Measurements from ENCODE around the gene SLC6A12.

Gene SLC6A12

GRCh38 chr12:177980-178828 is 35.8 kb downstream of the SLC6A12 start:
- no peak for DNase-seq (ENCODE audit: low spot score in 2 of 2)
- H3K4me3 Mint-ChIP-seq, result no peak overlapping the region
- no peaks in the 10 kb centered on the region for H3K9me3 Mint-ChIP-seq
- H3K4me1 Mint-ChIP-seq, result peaks cover 3% of the 10 kb centered on the region
- H3K27ac Mint-ChIP-seq, result no peak overlapping the region
- peaks cover 2% of the 10 kb centered on the region for H3K36me3 Mint-ChIP-seq
- no peak for ATAC-seq (ENCODE audit: low read depth)
- peaks cover 18% of the 10 kb centered on the region for H3K27me3 Mint-ChIP-seq

- Mint-ChIP-seq H3K4me3 (no peak overlapping the region), H3K27me3 (peaks cover 20% of the 10 kb centered on the region), H3K36me3 (peaks cover 2% of the 10 kb centered on the region), H3K4me1 (peaks cover 3% of the 10 kb centered on the region), H3K27ac (no peak overlapping the region), H3K9me3 (no peaks in the 10 kb centered on the region)
- no peak for ATAC-seq (ENCODE audit: low read depth)
- DNase-seq (ENCODE audit: low spot score in 2 of 2), result no peak
Measured at GRCh38 chr12:177336-177979, 36.5 kb downstream of the SLC6A12 start.

- peaks cover 2% of the 10 kb centered on the region for H3K36me3 Mint-ChIP-seq
- H3K27ac Mint-ChIP-seq, result no peak overlapping the region
- peaks cover 3% of the 10 kb centered on the region for H3K4me1 Mint-ChIP-seq
- H3K9me3 Mint-ChIP-seq, result no peaks in the 10 kb centered on the region
- peaks cover 21% of the 10 kb centered on the region for H3K27me3 Mint-ChIP-seq
- ATAC-seq (ENCODE audit: low read depth) (no peak), DNase-seq (ENCODE audit: low spot score in 2 of 2) (no peak)
- H3K4me3 Mint-ChIP-seq, result no peak overlapping the region
Measured at GRCh38 chr12:176321-177181, 37.4 kb downstream of the SLC6A12 start.

GRCh38 chr12:175759-176158 is 38.2 kb downstream of the SLC6A12 start:
- Mint-ChIP-seq H3K9me3 (no peaks in the 10 kb centered on the region), H3K4me1 (peaks cover 3% of the 10 kb centered on the region), H3K4me3 (no peak overlapping the region), H3K27ac (no peak overlapping the region), H3K27me3 (peaks cover 25% of the 10 kb centered on the region), H3K36me3 (peaks cover 2% of the 10 kb centered on the region)
- DNase-seq (ENCODE audit: low spot score in 2 of 2) (no peak), ATAC-seq (ENCODE audit: low read depth) (no peak)

GRCh38 chr12:175250-175649 is 38.7 kb downstream of the SLC6A12 start:
- peaks cover 2% of the 10 kb centered on the region for H3K36me3 Mint-ChIP-seq
- no peaks in the 10 kb centered on the region for H3K9me3 Mint-ChIP-seq
- DNase-seq (ENCODE audit: low spot score in 2 of 2) (no peak), ATAC-seq (ENCODE audit: low read depth) (no peak)
- peaks cover 25% of the 10 kb centered on the region for H3K27me3 Mint-ChIP-seq
- H3K4me3 Mint-ChIP-seq, result no peak overlapping the region
- H3K4me1 Mint-ChIP-seq, result peaks cover 3% of the 10 kb centered on the region
- H3K27ac Mint-ChIP-seq, result no peak overlapping the region

- ATAC-seq (ENCODE audit: low read depth) (no peak), DNase-seq (ENCODE audit: low spot score in 2 of 2) (no peak)
- H3K36me3 Mint-ChIP-seq, result peaks cover 2% of the 10 kb centered on the region
- H3K27me3 Mint-ChIP-seq, result peaks cover 28% of the 10 kb centered on the region
- H3K27ac Mint-ChIP-seq, result no peak overlapping the region
- no peak overlapping the region for H3K4me3 Mint-ChIP-seq
- H3K9me3 Mint-ChIP-seq, result no peaks in the 10 kb centered on the region
- H3K4me1 Mint-ChIP-seq, result no peaks in the 10 kb centered on the region
Measured at GRCh38 chr12:174596-174995, 39.4 kb downstream of the SLC6A12 start.

- Mint-ChIP-seq H3K4me1 (no peaks in the 10 kb centered on the region), H3K36me3 (peaks cover 2% of the 10 kb centered on the region), H3K27me3 (peaks cover 31% of the 10 kb centered on the region), H3K9me3 (no peaks in the 10 kb centered on the region), H3K4me3 (no peak overlapping the region), H3K27ac (no peak overlapping the region)
- no peak for ATAC-seq (ENCODE audit: low read depth)
- no peak for DNase-seq (ENCODE audit: low spot score in 2 of 2)
Measured at GRCh38 chr12:174124-174523, 39.8 kb downstream of the SLC6A12 start.

GRCh38 chr12:172732-173161 is 41.2 kb downstream of the SLC6A12 start:
- H3K4me3 Mint-ChIP-seq, result no peak overlapping the region

GRCh38 chr12:171743-172676 is 41.9 kb downstream of the SLC6A12 start:
- Mint-ChIP-seq H3K27me3 (peaks cover 24% of the 10 kb centered on the region), H3K27ac (no peak overlapping the region), H3K9me3 (no peaks in the 10 kb centered on the region), H3K36me3 (peaks cover 2% of the 10 kb centered on the region), H3K4me3 (no peak overlapping the region), H3K4me1 (no peaks in the 10 kb centered on the region)
- ATAC-seq (ENCODE audit: low read depth), result no peak
- no peak for DNase-seq (ENCODE audit: low spot score in 2 of 2)

More at GRCh38 chr12:172732-173161, 41.2 kb downstream of the SLC6A12 start:
- no peak for DNase-seq (ENCODE audit: low spot score in 2 of 2)
- no peak for ATAC-seq (ENCODE audit: low read depth)
- Mint-ChIP-seq H3K9me3 (no peaks in the 10 kb centered on the region), H3K36me3 (peaks cover 2% of the 10 kb centered on the region), H3K27me3 (peaks cover 24% of the 10 kb centered on the region), H3K4me1 (no peaks in the 10 kb centered on the region), H3K27ac (no peak overlapping the region)

- Mint-ChIP-seq H3K36me3 (peaks cover 2% of the 10 kb centered on the region), H3K27ac (no peak overlapping the region), H3K4me1 (no peaks in the 10 kb centered on the region), H3K27me3 (peaks cover 23% of the 10 kb centered on the region), H3K4me3 (no peak overlapping the region), H3K9me3 (no peaks in the 10 kb centered on the region)
- ATAC-seq (ENCODE audit: low read depth) (no peak), DNase-seq (ENCODE audit: low spot score in 2 of 2) (no peak)
Measured at GRCh38 chr12:171276-171675, 42.7 kb downstream of the SLC6A12 start.

- Mint-ChIP-seq H3K4me3 (no peak overlapping the region), H3K36me3 (peaks cover 2% of the 10 kb centered on the region), H3K9me3 (no peaks in the 10 kb centered on the region), H3K4me1 (no peaks in the 10 kb centered on the region), H3K27ac (no peak overlapping the region), H3K27me3 (peaks cover 25% of the 10 kb centered on the region)
- DNase-seq (ENCODE audit: low spot score in 2 of 2) (no peak), ATAC-seq (ENCODE audit: low read depth) (no peak)
Measured at GRCh38 chr12:170371-171225, 43.4 kb downstream of the SLC6A12 start.

GRCh38 chr12:169528-170370 is 44.2 kb downstream of the SLC6A12 start:
- ATAC-seq (ENCODE audit: low read depth) (no peak), DNase-seq (ENCODE audit: low spot score in 2 of 2) (no peak)
- Mint-ChIP-seq H3K27me3 (peaks cover 22% of the 10 kb centered on the region), H3K9me3 (no peaks in the 10 kb centered on the region), H3K36me3 (no peaks in the 10 kb centered on the region), H3K27ac (no peak overlapping the region), H3K4me1 (no peaks in the 10 kb centered on the region), H3K4me3 (no peak overlapping the region)
